HFF-Myc (cell line): ENCODE measurements around the gene ABCG4.
"Not testable (repeated sequence)": the region's sequence is repeated elsewhere in the genome, so short reads cannot be mapped to it uniquely, and the experiment has no call there.

ENCODE experiments used
- DNase-seq: peaks from one replicate; pipeline ENCODE4 v3.0.0-alpha.2; 2011; ENCODE audit warnings: low read depth; ENCODE audit errors: extremely low read depth
- H3K4me3 ChIP-seq: replicated peaks from 2 replicates; pipeline ENCODE4 v1.5.1; 2011; ENCODE audit warnings: low read depth, mild to moderate bottlenecking, control low read depth, low read length
- TF ChIP-seq, protein P1 (sequence below): IDR thresholded peaks from 2 replicates; pipeline ENCODE4 v1.5.1; 2012; ENCODE audit warnings: mild to moderate bottlenecking, low read depth, low read length, control low read depth; ENCODE audit errors: missing control alignments

The ABCG4 gene

GRCh38 chr11:119161871-119162270 is 13.0 kb downstream of the ABCG4 start:
- no peak for DNase-seq
- TF ChIP-seq, protein P1, sequence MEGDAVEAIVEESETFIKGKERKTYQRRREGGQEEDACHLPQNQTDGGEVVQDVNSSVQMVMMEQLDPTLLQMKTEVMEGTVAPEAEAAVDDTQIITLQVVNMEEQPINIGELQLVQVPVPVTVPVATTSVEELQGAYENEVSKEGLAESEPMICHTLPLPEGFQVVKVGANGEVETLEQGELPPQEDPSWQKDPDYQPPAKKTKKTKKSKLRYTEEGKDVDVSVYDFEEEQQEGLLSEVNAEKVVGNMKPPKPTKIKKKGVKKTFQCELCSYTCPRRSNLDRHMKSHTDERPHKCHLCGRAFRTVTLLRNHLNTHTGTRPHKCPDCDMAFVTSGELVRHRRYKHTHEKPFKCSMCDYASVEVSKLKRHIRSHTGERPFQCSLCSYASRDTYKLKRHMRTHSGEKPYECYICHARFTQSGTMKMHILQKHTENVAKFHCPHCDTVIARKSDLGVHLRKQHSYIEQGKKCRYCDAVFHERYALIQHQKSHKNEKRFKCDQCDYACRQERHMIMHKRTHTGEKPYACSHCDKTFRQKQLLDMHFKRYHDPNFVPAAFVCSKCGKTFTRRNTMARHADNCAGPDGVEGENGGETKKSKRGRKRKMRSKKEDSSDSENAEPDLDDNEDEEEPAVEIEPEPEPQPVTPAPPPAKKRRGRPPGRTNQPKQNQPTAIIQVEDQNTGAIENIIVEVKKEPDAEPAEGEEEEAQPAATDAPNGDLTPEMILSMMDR: no peak
- H3K4me3 ChIP-seq: no peak overlapping the region

GRCh38 chr11:119166368-119167076 is 17.7 kb downstream of the ABCG4 start:
- TF ChIP-seq, protein P1: no peak
- DNase-seq: no peak
- no peak overlapping the region for H3K4me3 ChIP-seq

DNA sequence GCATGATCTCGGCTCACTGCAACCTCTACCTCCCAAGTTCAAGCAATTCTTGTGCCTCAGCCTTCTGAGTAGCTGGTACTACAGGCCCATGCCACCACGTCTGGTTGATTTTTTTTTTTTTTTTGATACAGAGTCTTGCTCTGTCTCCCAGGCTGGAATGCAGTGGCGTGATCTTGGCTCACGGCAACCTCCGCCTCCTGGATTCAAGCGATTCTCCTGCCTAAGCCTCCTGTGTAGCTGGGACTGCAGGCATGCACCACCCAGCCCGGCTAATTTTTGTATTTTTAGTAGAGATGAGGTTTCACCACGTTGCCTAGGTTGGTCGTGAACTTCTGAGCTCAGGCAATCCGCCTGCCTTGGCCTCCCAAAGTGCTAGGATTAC is 18.2 kb downstream of the ABCG4 start:
- DNase-seq, H3K4me3 ChIP-seq: not testable (repeated sequence)

GRCh38 chr11:119167933-119168332 is 19.1 kb downstream of the ABCG4 start:
- TF ChIP-seq, protein P1: no peak
- DNase-seq: no peak
- no peak overlapping the region for H3K4me3 ChIP-seq

GRCh38 chr11:119168471-119169281 is 19.8 kb downstream of the ABCG4 start, which contains the start of gene NLRX1:
TSS of gene NLRX1 (plus strand) at chr11:119168725. CDS start at chr11:119171404, 2,679 bp downstream.
- peak; percentile 61 for DNase-seq
- peak within 1 kb of the TSS; percentile 58 for H3K4me3 ChIP-seq
- TF ChIP-seq, protein P1: peak; percentile 89

GRCh38 chr11:119169282-119169719 is 20.4 kb downstream of the ABCG4 start:
- no peak for DNase-seq
- TF ChIP-seq, protein P1: no peak
- H3K4me3 ChIP-seq: peak overlapping the region; percentile 58

DNA sequence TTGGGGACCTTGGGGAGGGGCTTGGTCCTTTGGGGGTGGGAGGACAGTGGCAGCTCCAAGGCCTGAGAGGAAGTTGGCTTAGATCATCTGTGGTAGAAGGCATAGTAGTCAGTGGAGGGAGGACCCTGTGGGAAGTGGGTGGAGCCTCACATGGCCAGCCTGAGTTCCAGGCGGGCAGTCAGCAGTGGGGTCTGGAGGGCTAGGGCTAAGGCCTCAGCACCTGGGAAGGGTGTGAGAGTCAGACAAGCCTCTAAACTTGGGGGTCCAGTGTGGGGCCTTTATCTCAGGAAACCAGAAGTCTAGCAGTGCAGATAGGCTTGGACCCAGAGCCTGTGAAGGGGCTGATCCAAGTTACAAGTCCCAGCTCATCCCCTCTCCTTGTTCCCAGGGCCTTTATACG is 23.7 kb downstream of the ABCG4 start:
- TF ChIP-seq, protein P1: no peak
- DNase-seq: no peak
- no peak overlapping the region for H3K4me3 ChIP-seq
